HG03521 (cell line): ENCODE data around the gene SLC66A2.
"Not testable (repeated sequence)": the region's sequence is repeated elsewhere in the genome, so short reads cannot be mapped to it uniquely, and the experiment has no call there.

Experiments
- ATAC-seq: cut with Tn5 transposase; IDR thresholded peaks from one replicate; pipeline ENCODE4 v1.9.1; 2021; ENCODE audit warnings: mild to moderate bottlenecking, moderate library complexity; ENCODE audit not compliant: unreplicated experiment

Gene SLC66A2

GRCh38 chr18:79883461-79884293 lies 67.8 kb downstream of the SLC66A2 start:
- ATAC-seq = no peak

GRCh38 chr18:79882522-79883241 lies 68.8 kb downstream of the SLC66A2 start:
- ATAC-seq = no peak

GRCh38 chr18:79881695-79882094 lies 69.8 kb downstream of the SLC66A2 start:
- no peak for ATAC-seq

DNA sequence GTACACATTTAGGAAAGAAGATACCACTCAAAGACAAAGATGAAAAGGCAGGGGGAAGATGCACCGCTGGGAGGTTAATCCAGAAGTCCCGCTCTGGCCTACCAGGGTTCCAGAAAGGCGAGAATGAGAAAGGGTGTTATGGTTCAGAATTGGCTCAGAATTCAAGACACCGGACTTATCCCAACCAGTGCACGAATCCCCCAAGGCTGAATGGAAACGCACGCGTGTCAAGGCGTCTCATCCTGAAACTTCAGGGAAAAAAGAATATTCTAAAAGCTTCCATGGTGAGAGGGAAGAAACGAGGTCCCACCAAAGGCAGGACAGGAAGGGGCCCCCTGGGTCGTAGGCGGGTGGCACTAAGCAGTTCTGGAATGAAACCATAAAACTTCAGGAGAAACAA lies 71.9 kb downstream of the SLC66A2 start:
- no peak for ATAC-seq

GRCh38 chr18:79878741-79879378 lies 72.6 kb downstream of the SLC66A2 start:
- no peak for ATAC-seq

DNA sequence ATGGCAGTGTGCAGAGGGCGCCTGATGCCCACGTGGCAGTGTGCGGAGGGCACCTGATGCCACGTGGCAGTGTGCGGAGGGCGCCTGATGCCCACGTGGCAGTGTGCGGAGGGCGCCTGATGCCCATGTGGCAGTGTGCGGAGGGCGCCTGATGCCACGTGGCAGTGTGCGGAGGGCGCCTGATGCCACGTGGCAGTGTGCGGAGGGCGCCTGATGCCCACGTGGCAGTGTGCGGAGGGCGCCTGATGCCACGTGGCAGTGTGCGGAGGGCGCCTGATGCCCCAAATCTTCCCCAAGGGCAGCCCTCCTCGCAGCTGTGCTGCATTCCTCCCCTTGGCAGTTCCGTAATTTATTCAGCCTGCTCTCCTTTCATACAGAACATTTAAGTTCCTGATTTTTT lies 73.2 kb downstream of the SLC66A2 start:
- ATAC-seq = not testable (repeated sequence)

DNA sequence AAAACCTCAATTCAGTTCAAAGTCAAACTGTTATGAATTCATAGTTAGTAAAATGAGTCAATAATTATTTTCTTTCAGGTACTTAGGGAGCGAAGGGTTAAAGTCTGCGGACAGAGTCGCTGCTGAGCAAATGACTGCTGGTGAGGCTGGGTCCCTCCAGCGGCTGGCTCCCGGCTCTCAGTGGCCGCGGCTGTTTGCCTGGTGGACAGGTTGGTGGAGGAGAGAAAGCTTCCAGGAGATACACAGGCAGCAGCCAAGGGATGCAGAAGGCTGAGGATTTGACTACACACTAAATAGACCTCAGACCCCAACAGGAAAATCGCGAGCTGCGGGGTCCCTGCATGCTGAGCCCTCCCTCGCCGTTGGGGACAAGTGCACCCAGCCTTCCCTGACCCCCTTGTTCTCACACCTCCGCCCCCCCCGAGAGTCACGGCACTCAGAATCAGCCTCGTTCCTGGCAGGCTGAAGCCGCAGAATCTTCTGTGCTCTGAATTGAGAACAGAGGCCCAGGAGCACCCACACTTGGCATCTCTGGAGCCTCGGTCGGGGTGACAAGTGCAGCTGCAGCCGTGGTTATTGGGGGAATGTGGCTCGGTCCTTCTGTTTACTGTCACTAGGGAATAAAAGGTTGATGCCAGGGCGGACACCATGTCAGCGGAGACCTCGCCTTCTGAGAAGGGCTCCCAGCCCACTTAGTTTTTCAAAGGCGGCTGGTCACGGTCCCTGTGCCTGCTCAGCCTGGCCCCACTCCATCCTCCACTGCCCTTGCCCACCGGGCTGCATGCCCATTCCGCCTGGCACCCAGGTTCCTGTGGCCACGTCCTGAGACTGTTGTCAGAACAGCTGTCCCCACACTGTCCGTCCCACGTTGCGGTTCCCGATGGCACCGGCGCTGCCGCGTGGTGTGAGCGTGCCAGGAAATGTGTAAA lies 74.0 kb downstream of the SLC66A2 start:
- no peak for ATAC-seq

GRCh38 chr18:79876497-79876896 lies 75.0 kb downstream of the SLC66A2 start:
- ATAC-seq = no peak

GRCh38 chr18:79875931-79876461 lies 75.5 kb downstream of the SLC66A2 start:
- ATAC-seq = no peak

DNA sequence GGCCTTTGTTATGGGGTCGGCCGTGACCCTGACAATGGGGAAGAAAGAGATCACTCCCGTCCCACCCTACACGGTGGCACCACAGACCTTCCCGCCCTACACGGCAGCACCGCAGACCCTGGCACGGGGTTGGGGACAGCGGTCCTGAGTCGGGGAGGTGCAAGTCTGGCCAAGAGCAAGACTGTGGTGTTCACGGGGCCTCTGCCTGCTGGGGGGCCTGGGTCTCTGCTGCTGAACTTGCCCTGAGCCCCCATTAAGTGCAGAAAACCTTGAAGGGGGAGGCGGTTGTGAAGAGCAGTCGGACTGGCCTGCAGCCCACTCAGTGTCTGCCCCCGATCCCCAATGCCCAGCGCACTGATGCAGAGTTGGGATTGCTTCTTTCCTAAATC lies 75.9 kb downstream of the SLC66A2 start:
- no peak for ATAC-seq

DNA sequence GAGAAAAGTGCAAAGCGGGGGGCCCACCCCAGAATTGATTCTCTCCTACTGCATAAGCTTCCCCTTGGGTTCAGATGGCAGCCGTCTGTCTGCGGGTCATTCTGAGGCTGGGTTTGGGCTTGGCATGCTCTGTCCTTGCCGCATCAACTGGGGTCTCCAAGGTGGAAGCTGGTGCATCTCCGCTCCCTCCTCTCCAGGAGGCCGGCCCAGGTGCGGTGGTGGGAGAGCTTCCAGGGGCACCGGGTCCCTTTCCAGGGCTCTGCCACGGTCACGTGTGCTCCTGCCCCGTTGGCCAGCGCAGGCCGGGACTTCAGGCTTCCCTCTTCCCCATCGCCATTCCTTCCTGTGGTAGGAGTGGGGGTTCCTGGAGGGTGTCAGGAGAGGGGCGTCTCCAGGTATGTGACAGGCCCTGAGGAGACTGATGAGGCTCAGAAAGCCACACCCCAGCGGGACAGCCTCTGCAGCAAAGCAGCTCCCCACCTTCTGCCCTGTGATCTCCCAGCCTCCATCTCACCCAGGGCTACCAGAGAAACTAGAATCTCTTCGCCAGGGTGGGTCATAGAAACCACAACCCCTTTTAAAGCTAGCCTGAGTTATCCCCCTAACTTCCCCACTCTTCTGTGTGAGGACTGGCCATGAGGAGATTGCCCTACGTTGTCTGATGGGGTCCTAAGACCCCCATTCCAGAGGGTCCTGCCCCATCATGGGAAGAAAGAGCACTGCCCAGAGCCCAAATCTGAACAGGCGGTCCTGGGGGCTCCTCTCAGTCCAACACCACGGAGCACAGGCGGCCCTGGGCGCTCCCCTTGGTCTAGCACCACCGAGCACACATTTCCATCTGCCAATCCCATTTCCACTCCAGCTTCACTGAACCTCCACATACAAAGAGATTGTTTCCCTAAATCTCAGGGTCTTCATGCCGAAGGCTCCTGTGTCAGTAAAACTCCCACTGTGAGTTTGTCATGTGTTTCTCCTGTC lies 76.6 kb downstream of the SLC66A2 start:
- ATAC-seq = no peak

DNA sequence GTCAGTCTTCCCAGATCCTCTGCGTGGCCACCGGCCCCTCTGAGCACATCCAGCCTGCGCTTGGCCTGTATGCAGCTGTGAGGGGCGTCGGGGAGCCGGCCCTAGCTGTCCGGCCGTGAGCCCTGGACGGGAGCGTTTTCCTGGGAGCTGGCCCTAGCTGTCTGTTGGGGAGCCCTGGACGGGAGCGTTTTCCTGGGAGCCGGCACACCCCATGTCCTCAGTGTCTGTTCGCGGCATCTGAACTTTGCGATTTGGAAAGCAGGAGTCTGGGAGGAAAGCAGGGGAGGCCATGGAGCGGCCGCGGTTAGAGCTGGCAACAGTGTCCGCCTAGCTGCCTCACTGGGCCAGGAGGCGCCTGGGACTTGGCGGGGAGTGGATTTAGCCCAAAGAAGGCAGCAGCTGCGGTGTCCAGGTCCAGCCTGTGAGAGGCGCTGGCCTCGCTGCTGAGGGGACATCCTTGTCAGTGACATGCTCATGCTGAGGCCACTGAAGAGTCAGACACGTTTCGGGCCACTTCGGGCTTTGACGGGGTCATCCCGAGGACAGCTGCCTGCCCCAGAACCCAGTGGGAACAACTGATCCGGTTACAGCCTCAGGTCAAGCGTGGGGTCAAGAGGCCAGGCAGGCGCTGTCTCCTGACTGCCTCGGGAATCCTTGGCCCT lies 77.9 kb downstream of the SLC66A2 start:
- no peak for ATAC-seq

- ATAC-seq = no peak
Observed at GRCh38 chr18:79872527-79873444, 78.7 kb downstream of the SLC66A2 start.

DNA sequence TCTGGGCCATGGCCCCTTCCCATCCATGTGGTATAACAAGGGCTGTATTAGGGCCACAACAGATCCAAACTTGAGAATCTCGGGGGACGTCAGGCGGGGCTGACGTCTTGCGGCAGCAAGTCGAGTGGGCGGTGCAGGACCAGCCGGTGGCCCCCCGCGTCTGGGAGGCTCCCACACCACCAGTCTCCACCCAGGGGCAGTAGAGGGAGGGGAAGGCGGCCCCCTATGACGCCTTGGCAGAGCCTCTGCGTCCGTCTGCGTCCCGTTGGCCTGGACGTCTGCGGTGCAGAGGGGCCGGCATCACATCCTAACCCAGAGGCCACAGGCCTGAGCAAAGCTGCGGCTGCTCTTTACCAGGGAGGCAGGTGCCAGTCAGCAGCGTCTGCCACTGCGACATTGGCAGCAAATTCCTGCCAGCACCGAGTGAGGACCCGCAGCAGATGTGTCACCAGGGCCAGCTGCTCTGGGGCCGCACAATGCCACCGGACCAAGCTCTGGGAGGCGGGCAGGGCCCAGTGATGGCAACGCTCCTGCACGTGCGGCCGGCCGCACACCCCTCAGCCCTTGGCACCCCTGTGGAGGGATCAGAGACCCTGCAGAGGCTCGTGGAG lies 79.9 kb downstream of the SLC66A2 start:
- ATAC-seq = no peak

GRCh38 chr18:79871026-79871390 lies 80.4 kb downstream of the SLC66A2 start:
- no peak for ATAC-seq

DNA sequence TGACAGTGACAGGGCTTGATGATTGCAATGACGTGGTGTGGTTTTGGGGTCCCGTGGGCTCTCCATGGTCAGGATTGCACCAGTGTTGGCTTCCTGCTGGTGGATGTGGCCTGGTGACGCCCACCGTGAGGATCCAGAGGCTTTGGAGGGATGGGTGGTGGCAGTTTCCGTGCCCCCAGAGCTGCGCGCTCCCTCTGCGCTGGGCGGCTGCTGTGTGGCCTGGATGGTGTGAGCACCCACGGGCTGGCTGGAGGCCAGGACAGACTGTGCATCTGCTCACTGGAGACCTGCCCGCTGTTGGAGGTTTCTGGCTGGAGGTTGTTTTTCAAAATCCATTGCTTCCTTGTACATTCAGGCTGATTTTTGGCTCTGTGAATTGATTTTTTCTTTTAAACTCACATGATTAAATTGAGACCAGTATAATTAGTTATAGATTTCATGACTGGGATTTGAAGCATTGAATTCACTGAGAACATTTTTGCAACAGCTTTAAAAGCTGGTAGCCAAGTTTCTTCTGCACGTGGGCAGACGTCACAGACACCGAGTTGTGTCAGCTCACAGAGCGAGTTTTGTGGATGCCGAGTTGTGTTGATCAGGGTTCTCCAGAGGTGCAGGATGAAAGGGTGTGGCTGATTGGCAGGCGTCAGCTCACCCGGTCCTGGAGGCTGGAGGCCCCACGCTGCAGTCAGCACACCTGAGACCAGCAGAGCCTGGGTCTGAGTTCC lies 81.0 kb downstream of the SLC66A2 start:
- no peak for ATAC-seq
